Measurements from ENCODE around the gene NFATC2IP. TPM values are rescaled to one million over a fixed set of nuclear protein-coding genes. Genes with fewer than 3 reads are reported as not detected.

The NFATC2IP gene
- total RNA-seq, 5 donors from 2014 or later (not counting 1 experiment from before 2014, with no cell fraction given) = 78.5 to 111 (median 100) TPM

GRCh38 chr16:28917095-28917494, 33.6 kb upstream of the NFATC2IP start:
- Histone ChIP-seq H3K9me3 (no peaks in the 10 kb centered on the region), H3K4me3 (ENCODE audit: control insufficient read depth in 1 of 2, extremely low read depth in 1 of 2, low read length in 1 of 2) (no peak overlapping the region), H3K36me3 (ENCODE audit: control insufficient read depth in 2 of 2, extremely low read depth in 1 of 2, insufficient read depth in 1 of 2, low read length in 1 of 2) (peaks cover 9 to 46% of the 10 kb centered on the region in 2 donors), H3K4me1 (ENCODE audit: control insufficient read depth in 1 of 2, extremely low read depth in 1 of 2, insufficient read depth in 2 of 2, low read length in 2 of 2) (no peaks in the 10 kb centered on the region), H3K27ac (ENCODE audit: low read length) (no peak overlapping the region), H3K27me3 (replicated peaks in 1 of 2; ENCODE audit: control insufficient read depth in 2 of 2, extremely low read depth in 1 of 2, insufficient read depth in 2 of 2, low read length in 1 of 2) (no peaks in the 10 kb centered on the region)
- CTCF ChIA-PET = interaction anchor here (0.7 to 1.1 kb wide), 2 partner anchors 28 to 57 kb away, joined by 6 to 9 read pairs; no protein-coding TSS in a partner anchor
- DNase-seq (no peak), ATAC-seq (replicated peaks in 1 of 4) (no peak)
- Mint-ChIP-seq H3K36me3 (peaks cover 36% of the 10 kb centered on the region), H3K27ac (no peak overlapping the region), H3K4me3 (no peak overlapping the region), H3K4me1 (no peaks in the 10 kb centered on the region), H3K9me3 (no peaks in the 10 kb centered on the region), H3K27me3 (no peaks in the 10 kb centered on the region)
- 93% methylated on average over 7 of the region's 7 CpGs for WGBS (ENCODE audit: insufficient coverage)
- POLR2A ChIA-PET = interaction anchor here (0.7 kb wide), 2 partner anchors 22 to 407 kb away, joined by 3 to 4 read pairs; no protein-coding TSS in a partner anchor

- Mint-ChIP-seq H3K4me1 (peaks cover 4 to 5% (median 4%) of the 10 kb centered on the region in 3 donors), H3K4me3 (no peak overlapping the region), H3K27me3 (no peaks in the 10 kb centered on the region), H3K36me3 (peaks cover 28% of the 10 kb centered on the region), H3K27ac (no peak overlapping the region), H3K9me3 (no peaks in the 10 kb centered on the region)
- no peak for DNase-seq
- H3K9me3 ChIP-seq = no peaks in the 10 kb centered on the region
- ATAC-seq (replicated peaks in 1 of 4) = no peak
- no peaks in the 10 kb centered on the region for H3K4me1 ChIP-seq (ENCODE audit: control insufficient read depth in 1 of 2, extremely low read depth in 1 of 2, insufficient read depth in 2 of 2, low read length in 2 of 2)
- ChIA-PET CTCF (no interaction called here), POLR2A (no interaction called here)
- H3K27ac ChIP-seq (ENCODE audit: low read length) = no peak overlapping the region
- H3K4me3 ChIP-seq (ENCODE audit: control insufficient read depth in 1 of 2, extremely low read depth in 1 of 2, low read length in 1 of 2) = no peak overlapping the region
- H3K27me3 ChIP-seq (replicated peaks in 1 of 2; ENCODE audit: control insufficient read depth in 2 of 2, extremely low read depth in 1 of 2, insufficient read depth in 2 of 2, low read length in 1 of 2) = no peaks in the 10 kb centered on the region
- 100% methylated on average over 1 of the region's 3 CpGs for WGBS (ENCODE audit: insufficient coverage)
- peaks cover 6 to 46% of the 10 kb centered on the region in 2 donors for H3K36me3 ChIP-seq (ENCODE audit: control insufficient read depth in 2 of 2, extremely low read depth in 1 of 2, insufficient read depth in 1 of 2, low read length in 1 of 2)
Observed at GRCh38 chr16:28918698-28919097, 32.0 kb upstream of the NFATC2IP start.

- H3K4me1 ChIP-seq (ENCODE audit: control insufficient read depth in 1 of 2, extremely low read depth in 1 of 2, insufficient read depth in 2 of 2, low read length in 2 of 2) = peaks cover 2 to 12% of the 10 kb centered on the region in 2 experiments
- Mint-ChIP-seq H3K36me3 (peaks cover 12% of the 10 kb centered on the region), H3K27me3 (no peaks in the 10 kb centered on the region), H3K9me3 (no peaks in the 10 kb centered on the region), H3K27ac (peak overlapping the region; percentile 77 to 88), H3K4me1 (peaks cover 14 to 25% (median 16%) of the 10 kb centered on the region in 3 donors), H3K4me3 (peak overlapping the region; percentile 63 to 96 (median 92))
- no peak overlapping the region for H3K4me3 ChIP-seq (ENCODE audit: control insufficient read depth in 1 of 2, extremely low read depth in 1 of 2, low read length in 1 of 2)
- H3K36me3 ChIP-seq (ENCODE audit: control insufficient read depth in 2 of 2, extremely low read depth in 1 of 2, insufficient read depth in 1 of 2, low read length in 1 of 2) = peaks cover 0 to 23% of the 10 kb centered on the region in 2 donors
- CTCF ChIA-PET = interaction anchor here in 1 of 2 donors (0.9 kb wide), 1 partner anchor 13 kb away, joined by 6 read pairs; no protein-coding TSS in a partner anchor
- no peaks in the 10 kb centered on the region for H3K27me3 ChIP-seq (replicated peaks in 1 of 2; ENCODE audit: control insufficient read depth in 2 of 2, extremely low read depth in 1 of 2, insufficient read depth in 2 of 2, low read length in 1 of 2)
- H3K9me3 ChIP-seq = no peaks in the 10 kb centered on the region
- DNase-seq = no peak
- POLR2A ChIA-PET = interaction anchor here (0.6 kb wide), 2 partner anchors 22 to 1541 kb away, joined by 3 read pairs; no protein-coding TSS in a partner anchor
- ATAC-seq (replicated peaks in 1 of 4) = no peak
- no CpG with 5 or more reads among the region's 3 CpGs for WGBS (ENCODE audit: insufficient coverage)
- H3K27ac ChIP-seq (ENCODE audit: low read length) = no peak overlapping the region
Observed at GRCh38 chr16:28923231-28923587, 27.5 kb upstream of the NFATC2IP start.

- DNase-seq (no peak), ATAC-seq (replicated peaks in 1 of 4) (no peak)
- peak overlapping the region; percentile 91 for H3K27ac ChIP-seq (ENCODE audit: low read length)
- Mint-ChIP-seq H3K36me3 (peaks cover 12% of the 10 kb centered on the region), H3K4me1 (peaks cover 14 to 25% (median 16%) of the 10 kb centered on the region in 3 donors), H3K27me3 (no peaks in the 10 kb centered on the region), H3K9me3 (no peaks in the 10 kb centered on the region), H3K27ac (peak overlapping the region; percentile 88 to 98), H3K4me3 (peak overlapping the region; percentile 92 to 96 (median 94))
- ChIA-PET CTCF (interaction anchor here in 1 of 2 donors (0.9 kb wide), 1 partner anchor 13 kb away, joined by 3 read pairs; no protein-coding TSS in a partner anchor), POLR2A (interaction anchor here in 1 of 2 donors (0.6 kb wide), 1 partner anchor 22 kb away, joined by 3 read pairs; no protein-coding TSS in a partner anchor)
- no peaks in the 10 kb centered on the region for H3K27me3 ChIP-seq (replicated peaks in 1 of 2; ENCODE audit: control insufficient read depth in 2 of 2, extremely low read depth in 1 of 2, insufficient read depth in 2 of 2, low read length in 1 of 2)
- 94% methylated on average over 10 of the region's 13 CpGs for WGBS (ENCODE audit: insufficient coverage)
- H3K9me3 ChIP-seq = no peaks in the 10 kb centered on the region
- no peak overlapping the region for H3K4me3 ChIP-seq (ENCODE audit: control insufficient read depth in 1 of 2, extremely low read depth in 1 of 2, low read length in 1 of 2)
- H3K4me1 ChIP-seq (ENCODE audit: control insufficient read depth in 1 of 2, extremely low read depth in 1 of 2, insufficient read depth in 2 of 2, low read length in 2 of 2) = peaks cover 2 to 12% of the 10 kb centered on the region in 2 experiments
- H3K36me3 ChIP-seq (ENCODE audit: control insufficient read depth in 2 of 2, extremely low read depth in 1 of 2, insufficient read depth in 1 of 2, low read length in 1 of 2) = peaks cover 0 to 19% of the 10 kb centered on the region in 2 donors
Observed at GRCh38 chr16:28923652-28924398, 26.9 kb upstream of the NFATC2IP start.

GRCh38 chr16:28924399-28924761, 26.4 kb upstream of the NFATC2IP start:
- no peaks in the 10 kb centered on the region for H3K27me3 ChIP-seq (replicated peaks in 1 of 2; ENCODE audit: control insufficient read depth in 2 of 2, extremely low read depth in 1 of 2, insufficient read depth in 2 of 2, low read length in 1 of 2)
- peak overlapping the region in 1 of 2 donors; percentile 70 for H3K4me3 ChIP-seq (ENCODE audit: control insufficient read depth in 1 of 2, extremely low read depth in 1 of 2, low read length in 1 of 2)
- H3K36me3 Mint-ChIP-seq = peaks cover 7% of the 10 kb centered on the region
- peaks cover 0 to 15% of the 10 kb centered on the region in 2 donors for H3K36me3 ChIP-seq (ENCODE audit: control insufficient read depth in 2 of 2, extremely low read depth in 1 of 2, insufficient read depth in 1 of 2, low read length in 1 of 2)
- H3K27ac Mint-ChIP-seq = peak overlapping the region; percentile 88 to 98
- H3K9me3 Mint-ChIP-seq = no peaks in the 10 kb centered on the region
- peak overlapping the region; percentile 92 to 96 (median 94) for H3K4me3 Mint-ChIP-seq
- H3K27me3 Mint-ChIP-seq = no peaks in the 10 kb centered on the region
- POLR2A ChIA-PET = interaction anchor here in 1 of 2 donors (0.6 kb wide), 1 partner anchor 101 kb away, joined by 3 read pairs; no protein-coding TSS in a partner anchor
- H3K27ac ChIP-seq (ENCODE audit: low read length) = peak overlapping the region; percentile 91
- peak in 1 of 35 experiments; percentile 16 for DNase-seq
- H3K4me1 ChIP-seq (ENCODE audit: control insufficient read depth in 1 of 2, extremely low read depth in 1 of 2, insufficient read depth in 2 of 2, low read length in 2 of 2) = peaks cover 2 to 12% of the 10 kb centered on the region in 2 experiments
- no peaks in the 10 kb centered on the region for H3K9me3 ChIP-seq
- CTCF ChIA-PET = interaction anchor here in 1 of 2 donors (0.9 kb wide), 1 partner anchor 12 kb away, joined by 3 read pairs; no protein-coding TSS in a partner anchor
- WGBS (ENCODE audit: insufficient coverage) = 65% methylated on average over 15 of the region's 15 CpGs
- no peak for ATAC-seq (replicated peaks in 1 of 4)
- H3K4me1 Mint-ChIP-seq = peaks cover 14 to 25% (median 16%) of the 10 kb centered on the region in 3 donors

GRCh38 chr16:28924762-28925385, 25.9 kb upstream of the NFATC2IP start, which contains the start of gene RABEP2:
Gene RABEP2, minus strand, starts transcription at chr16:28925238. Its CDS starts 75 bp downstream, at chr16:28925163.
- Histone ChIP-seq H3K9me3 (no peaks in the 10 kb centered on the region), H3K27me3 (replicated peaks in 1 of 2; ENCODE audit: control insufficient read depth in 2 of 2, extremely low read depth in 1 of 2, insufficient read depth in 2 of 2, low read length in 1 of 2) (no peaks in the 10 kb centered on the region), H3K36me3 (ENCODE audit: control insufficient read depth in 2 of 2, extremely low read depth in 1 of 2, insufficient read depth in 1 of 2, low read length in 1 of 2) (peaks cover 0 to 10% of the 10 kb centered on the region in 2 donors), H3K27ac (ENCODE audit: low read length) (peak within 1 kb of the TSS; percentile 91), H3K4me3 (ENCODE audit: control insufficient read depth in 1 of 2, extremely low read depth in 1 of 2, low read length in 1 of 2) (peak within 1 kb of the TSS; percentile 70 to 77), H3K4me1 (ENCODE audit: control insufficient read depth in 1 of 2, extremely low read depth in 1 of 2, insufficient read depth in 2 of 2, low read length in 2 of 2) (peaks cover 2 to 12% of the 10 kb centered on the region in 2 experiments)
- Mint-ChIP-seq H3K4me1 (peaks cover 14 to 25% (median 16%) of the 10 kb centered on the region in 3 donors), H3K9me3 (no peaks in the 10 kb centered on the region), H3K4me3 (peak within 1 kb of the TSS; percentile 92 to 96 (median 94)), H3K27me3 (no peaks in the 10 kb centered on the region), H3K27ac (peak within 1 kb of the TSS; percentile 98 to 99), H3K36me3 (peaks cover 5% of the 10 kb centered on the region)
- ATAC-seq (replicated peaks in 1 of 4) (peak; percentile 84 to 89 (median 88)), DNase-seq (peak; percentile 83 to 99 (median 93))
- ChIA-PET POLR2A (interaction anchor here in 1 of 2 donors (0.6 kb wide), 1 partner anchor 101 kb away, joined by 3 read pairs; no protein-coding TSS in a partner anchor), CTCF (no interaction called here)
- under 1% methylated on average over 61 of the region's 66 CpGs for WGBS (ENCODE audit: insufficient coverage)

All from T-cell (primary cell).